PFSK-1 (cell line): Measurements from ENCODE around the gene UBAP2.

Experiments used
- FOXP2 ChIP-seq: optimal IDR thresholded peaks from 2 replicates; pipeline ENCODE3; 2011; ENCODE audit warnings: borderline replicate concordance, control low read depth, inconsistent platforms; ENCODE audit not compliant: insufficient read depth; ENCODE audit errors: extremely low read length, extremely low read depth
- POLR2AphosphoS5 ChIP-seq: IDR thresholded peaks from 2 replicates; pipeline ENCODE4 v1.6.1; 2012; ENCODE audit warnings: low read depth, mild to moderate bottlenecking, control low read depth, low read length, moderate library complexity
- SIN3A ChIP-seq: IDR thresholded peaks from 2 replicates; pipeline ENCODE4 v1.6.1; 2012; ENCODE audit warnings: mild to moderate bottlenecking, low read length, moderate library complexity, borderline replicate concordance; ENCODE audit not compliant: insufficient read depth
- TAF1 ChIP-seq: IDR thresholded peaks from 2 replicates; pipeline ENCODE4 v1.6.1; 2012; ENCODE audit warnings: low read length, control low read depth, borderline replicate concordance; ENCODE audit not compliant: insufficient read depth
- TF ChIP-seq, protein P1 (sequence below), 2 experiments: IDR thresholded peaks; 2 replicates each; pipeline versions ENCODE4 v1.6.1 to v1.8.0; 2011 to 2012; ENCODE audit warnings: low read depth in 2 of 2, low read length in 2 of 2, control low read depth in 1 of 2, inconsistent platforms in 1 of 2, mild to moderate bottlenecking in 1 of 2, moderate library complexity in 1 of 2; ENCODE audit not compliant: insufficient read depth in 1 of 2

The UBAP2 gene

DNA sequence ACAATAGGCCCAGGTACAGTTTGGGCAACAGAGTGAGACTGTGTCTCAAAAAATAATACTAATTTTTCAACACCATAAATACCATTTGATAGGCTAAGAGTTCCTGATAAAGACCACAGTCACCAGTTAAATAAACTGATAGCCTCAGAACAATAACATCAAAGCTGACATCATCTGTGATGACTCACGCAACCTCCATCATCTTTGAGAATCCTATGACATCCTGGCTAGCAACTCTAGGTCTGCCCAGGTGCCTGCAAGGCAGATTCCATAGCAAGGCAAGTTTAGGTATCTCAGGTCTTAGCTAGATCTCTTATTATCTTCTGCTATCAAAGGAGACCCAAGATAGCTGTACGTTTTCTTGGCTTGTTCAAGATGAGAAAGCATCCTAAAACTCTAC, 30.5 kb upstream of the UBAP2 start:
- TF ChIP-seq POLR2AphosphoS5 (no peak), SIN3A (no peak), TAF1 (no peak), FOXP2 (no peak)
- TF ChIP-seq, protein P1, sequence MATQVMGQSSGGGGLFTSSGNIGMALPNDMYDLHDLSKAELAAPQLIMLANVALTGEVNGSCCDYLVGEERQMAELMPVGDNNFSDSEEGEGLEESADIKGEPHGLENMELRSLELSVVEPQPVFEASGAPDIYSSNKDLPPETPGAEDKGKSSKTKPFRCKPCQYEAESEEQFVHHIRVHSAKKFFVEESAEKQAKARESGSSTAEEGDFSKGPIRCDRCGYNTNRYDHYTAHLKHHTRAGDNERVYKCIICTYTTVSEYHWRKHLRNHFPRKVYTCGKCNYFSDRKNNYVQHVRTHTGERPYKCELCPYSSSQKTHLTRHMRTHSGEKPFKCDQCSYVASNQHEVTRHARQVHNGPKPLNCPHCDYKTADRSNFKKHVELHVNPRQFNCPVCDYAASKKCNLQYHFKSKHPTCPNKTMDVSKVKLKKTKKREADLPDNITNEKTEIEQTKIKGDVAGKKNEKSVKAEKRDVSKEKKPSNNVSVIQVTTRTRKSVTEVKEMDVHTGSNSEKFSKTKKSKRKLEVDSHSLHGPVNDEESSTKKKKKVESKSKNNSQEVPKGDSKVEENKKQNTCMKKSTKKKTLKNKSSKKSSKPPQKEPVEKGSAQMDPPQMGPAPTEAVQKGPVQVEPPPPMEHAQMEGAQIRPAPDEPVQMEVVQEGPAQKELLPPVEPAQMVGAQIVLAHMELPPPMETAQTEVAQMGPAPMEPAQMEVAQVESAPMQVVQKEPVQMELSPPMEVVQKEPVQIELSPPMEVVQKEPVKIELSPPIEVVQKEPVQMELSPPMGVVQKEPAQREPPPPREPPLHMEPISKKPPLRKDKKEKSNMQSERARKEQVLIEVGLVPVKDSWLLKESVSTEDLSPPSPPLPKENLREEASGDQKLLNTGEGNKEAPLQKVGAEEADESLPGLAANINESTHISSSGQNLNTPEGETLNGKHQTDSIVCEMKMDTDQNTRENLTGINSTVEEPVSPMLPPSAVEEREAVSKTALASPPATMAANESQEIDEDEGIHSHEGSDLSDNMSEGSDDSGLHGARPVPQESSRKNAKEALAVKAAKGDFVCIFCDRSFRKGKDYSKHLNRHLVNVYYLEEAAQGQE (IDR thresholded peaks at IDR 0.05; ENCODE audit: insufficient read depth in 1 of 2, low read depth in 2 of 2, low read length in 2 of 2), result no peak

DNA sequence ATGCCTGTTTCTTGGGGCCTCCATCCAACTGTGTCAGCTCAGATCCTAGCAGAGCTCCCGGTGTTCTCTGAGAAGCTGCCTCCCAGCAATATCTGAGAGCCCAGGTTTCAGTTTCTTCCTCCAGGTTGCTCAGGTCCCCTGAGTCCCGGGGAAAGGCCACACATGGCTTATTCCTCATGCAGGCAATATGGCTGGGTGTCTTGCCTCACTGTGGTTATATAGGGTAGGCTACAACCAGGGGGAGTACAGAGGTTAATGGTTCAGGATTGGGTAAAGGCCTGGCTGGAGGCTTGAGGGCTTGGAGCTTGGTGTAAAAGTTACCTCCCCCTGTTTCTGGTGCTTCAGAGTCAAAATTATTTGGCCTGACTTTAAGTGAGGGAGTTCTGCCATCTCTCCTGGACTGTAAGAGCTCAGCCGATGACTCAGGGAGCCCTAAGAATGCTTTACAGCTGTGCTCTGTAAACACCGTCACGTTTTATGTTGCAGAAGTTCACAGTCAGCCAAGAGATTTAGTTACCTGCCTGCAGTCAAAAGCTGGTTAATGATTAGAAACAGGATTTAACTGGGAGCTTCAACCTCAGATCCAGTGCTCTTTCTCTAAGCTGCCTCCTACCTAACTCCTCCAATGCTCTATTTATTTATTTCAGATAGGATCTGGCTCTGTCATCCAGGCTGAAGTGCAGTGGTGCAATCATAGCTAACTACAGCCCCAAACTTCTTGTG, 24.3 kb upstream of the UBAP2 start:
- TF ChIP-seq TAF1 (no peak), FOXP2 (no peak), POLR2AphosphoS5 (no peak), SIN3A (no peak)
- TF ChIP-seq, protein P1 (IDR thresholded peaks at IDR 0.05; ENCODE audit: insufficient read depth in 1 of 2, low read depth in 2 of 2, low read length in 2 of 2), result no peak

DNA sequence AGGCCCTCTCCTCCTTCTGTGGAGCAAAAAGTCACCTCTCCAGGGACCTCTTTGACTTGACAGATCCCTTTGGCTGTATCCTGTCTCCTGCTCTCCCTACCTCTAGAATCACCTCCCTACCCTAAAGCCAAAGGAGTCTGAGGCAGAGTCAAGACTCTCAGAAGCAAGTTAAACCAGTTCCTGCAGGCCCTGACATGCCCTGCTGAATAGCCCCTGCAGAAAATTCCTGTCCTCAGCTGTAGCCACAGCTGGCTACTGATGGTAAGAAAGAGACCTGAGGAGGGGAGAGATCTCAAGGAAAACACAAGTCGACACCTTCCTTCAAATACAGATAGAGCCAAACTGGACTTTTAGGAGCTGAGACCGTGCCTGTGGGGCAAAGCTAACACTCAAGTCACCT, 23.7 kb upstream of the UBAP2 start:
- TF ChIP-seq FOXP2, result no peak
- TF ChIP-seq POLR2AphosphoS5, result no peak
- TF ChIP-seq, protein P1 (IDR thresholded peaks at IDR 0.05; ENCODE audit: insufficient read depth in 1 of 2, low read depth in 2 of 2, low read length in 2 of 2), result no peak
- no peak for TF ChIP-seq SIN3A
- no peak for TF ChIP-seq TAF1

DNA sequence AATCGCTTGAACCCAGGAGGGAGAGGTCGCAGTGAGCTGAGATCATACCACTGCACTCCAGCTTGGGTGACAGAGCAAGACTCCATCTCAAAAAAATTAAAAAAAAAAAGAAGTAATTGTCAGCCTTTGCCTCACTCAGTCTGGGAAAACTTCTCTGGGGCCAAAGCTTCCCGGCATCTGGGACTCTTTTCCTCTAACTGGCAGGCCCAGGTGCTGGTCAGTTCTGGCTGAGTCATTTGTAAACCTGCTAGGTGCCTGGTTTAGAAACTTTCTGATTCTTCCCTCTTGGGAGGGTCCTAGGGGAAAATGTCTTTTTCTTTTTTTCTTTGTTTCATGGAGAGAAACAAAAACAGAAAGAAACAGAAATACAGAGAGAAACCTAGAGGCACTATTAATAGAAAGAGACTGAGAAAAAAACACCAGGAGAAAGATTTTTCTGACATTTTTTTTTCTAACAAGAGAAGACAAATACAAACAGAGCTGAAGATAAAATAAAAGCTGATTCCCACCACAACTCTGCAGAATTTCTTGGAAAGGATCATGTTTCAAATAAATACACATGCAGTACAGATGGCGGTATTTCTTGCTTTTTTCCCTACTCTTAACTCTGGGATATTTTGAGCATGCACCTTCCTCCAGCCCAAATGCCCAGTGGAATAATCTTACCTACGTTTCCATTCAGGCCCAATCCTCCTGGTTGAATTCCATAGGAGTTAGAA, 22.1 kb upstream of the UBAP2 start:
- no peak for TF ChIP-seq POLR2AphosphoS5
- no peak for TF ChIP-seq SIN3A
- no peak for TF ChIP-seq FOXP2
- no peak for TF ChIP-seq TAF1
- TF ChIP-seq, protein P1 (IDR thresholded peaks at IDR 0.05; ENCODE audit: insufficient read depth in 1 of 2, low read depth in 2 of 2, low read length in 2 of 2), result no peak
